Non-pigmented ciliary epithelial cell (primary cell): ENCODE results near the gene C1QL1.

Source experiments
- DNase-seq: peaks from one replicate; pipeline ENCODE4 v3.0.0-alpha.2; 2010; ENCODE audit warnings: low read depth

C1QL1 gene

GRCh38 chr17:44928950-44929720 lies 39.0 kb downstream of the C1QL1 start:
- DNase-seq, result no peak

GRCh38 chr17:44928136-44928535 lies 40.0 kb downstream of the C1QL1 start:
- no peak for DNase-seq

GRCh38 chr17:44927696-44928095 lies 40.4 kb downstream of the C1QL1 start:
- DNase-seq, result no peak

DNA sequence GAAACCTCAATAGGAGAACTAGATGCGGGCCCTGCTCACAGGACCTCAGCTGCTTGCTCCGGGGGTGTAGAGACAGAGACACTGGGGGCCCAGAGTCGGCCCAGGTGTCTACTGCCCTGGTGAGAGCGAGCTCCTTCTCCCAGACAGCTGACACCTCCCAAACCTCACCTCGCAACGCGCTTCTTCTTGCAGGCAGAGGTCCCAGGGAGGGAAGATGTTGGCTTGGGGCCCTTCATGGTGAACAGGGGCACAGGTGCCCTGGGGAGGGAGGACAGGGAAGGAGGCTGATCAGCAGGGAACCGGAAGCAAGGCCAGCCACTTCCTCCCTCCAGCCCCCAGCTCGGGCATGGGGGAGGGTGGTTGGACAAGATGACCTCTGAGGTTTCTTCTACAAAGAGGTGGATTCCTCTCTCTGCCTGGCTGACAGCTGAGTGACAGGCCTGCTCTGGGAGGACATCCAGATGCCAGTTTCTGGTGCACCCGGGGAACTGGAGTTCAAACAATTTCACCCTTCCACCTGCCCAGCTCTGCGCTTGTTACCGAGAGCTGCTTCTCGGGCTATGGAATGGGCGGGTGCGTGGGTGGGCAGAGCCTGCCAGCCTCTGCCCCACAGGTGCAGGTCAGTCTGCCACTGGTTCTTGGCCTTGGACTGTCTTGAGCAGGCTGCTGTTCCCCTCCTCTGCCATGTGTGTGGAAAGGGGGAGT lies 41.1 kb downstream of the C1QL1 start:
- DNase-seq, result no peak

DNA sequence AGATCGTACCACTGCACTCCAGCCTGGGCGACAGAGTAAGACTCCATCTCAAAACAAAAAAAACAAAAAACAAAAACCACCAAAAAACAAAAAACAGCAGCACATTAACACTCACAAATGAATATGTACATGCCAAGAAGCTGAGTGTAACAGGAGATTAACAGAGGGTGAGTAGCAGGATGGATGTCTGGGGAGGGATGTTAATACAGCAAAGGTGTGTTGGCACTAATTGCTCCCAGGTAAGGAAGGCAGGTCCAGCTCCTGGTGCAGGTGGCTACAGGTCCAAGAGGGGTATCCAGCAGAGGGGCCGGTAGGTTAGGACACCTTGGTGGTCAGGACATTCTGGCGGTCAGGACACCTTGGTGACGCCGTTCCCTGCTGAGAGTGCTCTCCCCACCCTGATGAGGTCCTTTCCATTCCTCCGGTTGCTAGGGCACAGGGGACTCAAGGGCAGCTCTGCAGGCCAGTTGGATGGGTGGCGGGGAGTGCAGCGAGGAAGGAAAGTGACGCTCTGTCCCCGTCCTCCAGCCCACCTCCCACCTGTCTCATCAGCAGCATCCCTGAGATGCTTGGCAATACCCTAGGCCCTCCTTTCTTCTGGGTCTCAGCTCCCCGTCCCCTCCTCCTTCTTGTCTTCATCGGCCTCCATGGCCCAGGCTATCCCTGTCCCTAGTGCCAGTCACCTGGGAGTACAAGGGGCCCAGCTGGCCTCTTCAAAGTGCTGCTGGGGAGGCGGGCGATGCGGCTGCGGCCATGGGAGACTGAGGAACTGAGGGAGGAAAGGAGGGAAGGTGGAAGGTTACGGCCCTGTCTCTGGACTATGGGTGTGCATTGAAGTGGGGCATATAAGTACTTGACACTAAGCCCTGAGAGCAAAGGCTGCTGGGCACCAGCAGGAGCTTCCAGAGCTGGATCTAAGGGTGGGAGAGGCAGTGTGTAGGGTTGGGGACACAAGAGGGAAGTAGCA lies 42.1 kb downstream of the C1QL1 start:
- DNase-seq, result no peak

GRCh38 chr17:44924107-44924544 lies 44.0 kb downstream of the C1QL1 start:
- DNase-seq, result no peak

DNA sequence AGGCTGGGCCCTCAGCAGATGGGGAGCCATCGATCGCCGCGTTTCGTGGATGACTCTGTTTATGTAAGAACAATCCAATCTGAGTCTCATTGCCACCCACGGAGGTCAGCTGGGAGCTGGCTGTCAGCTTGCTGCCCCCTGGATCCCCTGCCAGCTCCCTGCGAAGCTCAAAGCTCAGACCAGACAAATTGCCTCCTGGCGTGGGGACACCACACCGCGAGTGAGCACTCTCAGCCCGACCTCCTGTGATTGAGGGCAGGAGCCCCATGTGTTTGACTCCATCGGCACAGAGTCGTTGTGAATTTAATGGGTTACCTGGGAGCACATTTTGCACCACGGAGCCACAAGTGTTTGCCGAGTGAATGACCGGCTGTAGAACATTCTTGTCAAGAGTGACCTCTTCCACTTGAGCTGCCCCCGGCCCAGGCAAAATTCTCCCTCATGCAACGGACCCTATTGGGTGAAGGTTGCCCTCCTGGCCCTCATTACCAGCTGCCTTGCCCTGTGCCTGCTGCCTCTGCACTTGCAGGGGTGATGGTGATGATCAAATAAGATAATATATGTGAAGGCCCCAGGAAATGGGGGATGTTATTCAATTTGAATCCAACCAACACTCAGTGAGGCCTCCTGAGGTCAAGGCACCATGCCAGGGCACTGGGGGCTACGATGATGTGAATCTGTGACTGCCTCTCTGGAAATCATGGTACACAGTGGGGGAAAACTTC lies 45.2 kb downstream of the C1QL1 start:
- no peak for DNase-seq

DNA sequence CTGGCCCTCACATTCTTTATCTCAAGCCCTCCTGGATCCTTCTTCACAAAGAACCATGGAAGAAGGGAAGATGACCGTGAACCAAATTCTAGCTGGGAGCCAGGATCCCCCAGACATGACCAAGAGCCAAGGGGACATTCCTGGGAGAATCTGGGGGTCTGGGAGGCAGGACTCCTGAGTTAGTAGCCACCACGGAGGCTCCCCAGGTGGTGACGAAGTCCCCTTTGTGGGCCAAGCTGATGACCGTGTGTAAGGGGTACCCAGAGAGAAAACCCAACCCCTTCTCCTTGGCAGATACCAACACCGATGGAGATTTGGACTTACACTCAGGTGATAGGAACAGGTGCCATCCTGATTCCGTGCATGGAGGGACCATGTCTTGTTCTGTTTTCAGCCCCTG lies 46.0 kb downstream of the C1QL1 start:
- no peak for DNase-seq

DNA sequence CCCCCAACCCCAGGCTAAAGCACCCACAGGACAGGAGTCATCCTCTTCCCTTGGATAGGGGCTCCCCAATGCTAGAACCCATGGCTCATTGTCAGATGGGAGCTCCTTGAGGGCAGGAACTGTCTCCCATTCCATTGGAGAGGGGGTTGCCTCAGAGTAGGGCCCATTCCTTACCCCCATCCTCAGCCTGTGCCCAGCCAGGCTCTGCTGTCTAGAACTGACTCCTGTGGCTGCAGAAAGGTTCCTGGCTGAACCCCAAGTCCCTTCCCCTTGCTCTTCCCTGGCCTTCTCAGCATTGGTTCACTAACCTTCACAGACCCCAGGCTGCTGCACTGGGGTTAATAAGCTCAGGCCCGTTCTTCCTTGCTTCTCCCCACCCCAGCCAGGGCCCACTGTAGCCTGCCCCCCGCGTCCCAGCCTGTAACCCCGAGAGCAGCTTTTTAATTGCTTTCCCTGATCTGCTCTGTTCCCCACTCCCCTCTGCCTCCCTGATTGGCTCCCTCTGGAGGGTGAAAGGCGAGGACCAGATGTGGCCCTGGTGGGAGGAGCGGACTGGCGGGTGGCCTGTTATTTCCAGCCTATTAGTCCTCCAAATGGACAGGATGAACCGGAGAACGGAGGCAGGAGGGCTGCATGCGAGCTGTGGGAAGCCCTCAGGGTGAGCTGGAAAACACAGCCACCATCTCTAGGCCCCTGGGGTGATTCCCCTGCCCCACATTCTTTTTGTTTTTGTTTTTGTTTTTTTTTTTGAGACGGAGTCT lies 46.8 kb downstream of the C1QL1 start:
- DNase-seq, result no peak

- no peak for DNase-seq
Measured at GRCh38 chr17:44920565-44920940, 47.5 kb downstream of the C1QL1 start.

- DNase-seq, result no peak
Measured at GRCh38 chr17:44919885-44920564, 48.1 kb downstream of the C1QL1 start.

GRCh38 chr17:44919411-44919810 lies 48.7 kb downstream of the C1QL1 start:
- DNase-seq, result no peak

DNA sequence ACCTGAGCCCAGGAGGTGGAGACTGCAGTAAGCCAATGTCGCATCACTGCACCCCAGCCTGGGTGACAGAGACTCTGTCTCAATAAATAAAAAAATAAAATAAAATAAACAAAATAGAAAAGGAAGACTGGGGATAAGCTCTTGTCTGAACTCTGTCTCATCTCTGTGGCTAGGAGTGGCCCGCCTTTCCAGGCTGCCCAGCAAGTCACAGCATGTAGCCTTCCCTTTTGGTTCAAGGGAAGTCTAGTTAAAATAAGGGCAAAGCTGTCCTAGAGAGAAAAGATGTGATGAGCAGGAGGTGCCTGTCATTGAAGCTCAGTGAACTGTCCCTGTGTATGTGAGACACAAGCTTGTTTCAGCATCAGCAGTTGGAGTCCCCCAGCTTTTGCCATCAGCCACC lies 50.1 kb downstream of the C1QL1 start:
- DNase-seq, result no peak

DNA sequence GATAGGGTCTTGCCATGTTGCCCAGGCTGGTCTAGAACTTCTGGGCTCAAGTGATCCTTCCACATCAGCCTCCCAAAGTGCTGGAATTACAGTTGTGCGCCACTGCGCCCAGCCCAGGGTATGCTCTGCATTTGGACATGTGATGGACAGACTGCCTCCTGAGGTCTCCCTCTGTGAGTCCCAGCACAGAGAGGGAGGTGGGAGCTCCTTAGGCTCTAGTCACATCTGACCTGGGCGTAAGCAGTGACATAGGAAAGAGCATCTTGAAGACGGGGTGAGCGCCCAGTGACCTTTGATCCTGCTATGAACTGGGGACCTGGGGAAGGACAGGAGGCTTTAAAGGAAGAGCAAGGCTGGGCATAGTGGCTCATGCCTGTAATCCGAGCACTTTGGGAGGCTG lies 50.6 kb downstream of the C1QL1 start:
- DNase-seq, result no peak

GRCh38 chr17:44916781-44917241 lies 51.3 kb downstream of the C1QL1 start:
- no peak for DNase-seq

GRCh38 chr17:44915862-44916780 lies 52.0 kb downstream of the C1QL1 start:
- DNase-seq, result no peak

- no peak for DNase-seq
Measured at GRCh38 chr17:44915321-44915726, 52.8 kb downstream of the C1QL1 start, which contains the start of gene GFAP. GFAP (minus strand) TSS chr17:44915500; CDS start chr17:44915486, 14 bp downstream.

DNA sequence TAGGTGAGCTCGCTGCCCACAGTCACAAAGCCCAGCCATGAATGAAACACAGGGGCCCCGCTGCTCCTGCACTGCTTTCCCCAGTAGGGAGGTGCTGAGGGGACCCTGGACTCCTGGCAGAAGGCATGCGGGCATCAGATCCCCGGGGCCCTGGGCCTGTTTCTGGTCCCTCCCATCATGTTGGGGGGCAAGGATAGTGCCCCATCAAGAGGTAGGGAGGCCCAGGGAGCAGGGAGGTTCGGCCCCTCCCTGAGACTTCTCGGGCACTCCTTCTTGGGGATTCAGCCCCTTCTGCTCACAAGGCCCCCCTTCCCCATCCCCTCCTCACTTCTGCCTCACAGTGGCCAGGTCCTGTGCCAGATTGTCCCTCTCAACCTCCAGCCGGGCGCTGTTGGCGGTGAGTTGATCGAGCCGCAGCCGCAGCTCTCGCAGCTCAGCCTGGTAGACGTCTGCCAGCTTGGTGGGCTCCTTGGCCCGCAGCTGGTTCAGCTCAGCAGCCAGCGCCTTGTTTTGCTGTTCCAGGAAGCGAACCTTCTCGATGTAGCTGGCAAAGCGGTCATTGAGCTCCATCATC lies 53.3 kb downstream of the C1QL1 start:
- DNase-seq, result no peak

- DNase-seq, result no peak
Measured at GRCh38 chr17:44914148-44914547, 54.0 kb downstream of the C1QL1 start.
